ENCODE results near the gene TNFRSF8. TPM values are rescaled to one million over a fixed set of nuclear protein-coding genes. Genes with fewer than 3 reads are reported as not detected.

The TNFRSF8 gene
- total RNA-seq, 1 experiment from 2014 or later, result not detected

GRCh38 chr1:12144236-12144635 lies 81.1 kb downstream of the TNFRSF8 start:
- Histone ChIP-seq H3K9me3 (replicated peaks) (0 out of 2 replicates have a peak, but pooled peaks cover under 1% of the 10 kb centered on the region), H3K36me3 (no peaks in the 10 kb centered on the region), H3K4me3 (no peak overlapping the region), H3K27ac (peak overlapping the region; percentile 19; the same call in 1 of the 2 replicates), H3K27me3 (replicated peaks) (no peaks in the 10 kb centered on the region), H3K4me1 (replicated peaks) (peaks cover 24% of the 10 kb centered on the region)
- no peak for DNase-seq (ENCODE audit: low read depth in 1 of 2, low spot score in 2 of 2)

DNA sequence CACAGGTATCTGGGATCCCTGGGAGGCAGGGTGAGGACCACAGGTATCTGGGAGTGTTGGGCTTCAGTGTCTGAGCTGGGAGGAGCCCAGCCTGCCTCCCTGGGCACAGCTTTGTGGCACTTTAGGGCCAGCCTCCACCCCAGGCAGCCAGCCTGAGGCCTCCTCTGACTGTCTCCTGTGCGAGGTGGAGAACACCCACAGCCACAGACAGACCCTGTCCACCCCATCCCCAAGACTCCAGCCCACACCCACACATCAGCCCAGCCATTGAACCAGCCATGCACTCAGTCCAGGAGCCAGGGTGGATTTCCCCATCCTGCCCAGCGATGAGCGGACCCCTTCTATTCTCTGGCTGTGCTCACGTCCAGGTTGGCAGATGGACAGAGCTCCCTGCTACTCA lies 81.9 kb downstream of the TNFRSF8 start:
- 0 out of 2 replicates have a peak, but pooled peaks cover 6% of the 10 kb centered on the region for H3K9me3 ChIP-seq (replicated peaks)
- H3K27ac ChIP-seq, result no peak overlapping the region
- DNase-seq (ENCODE audit: low read depth in 1 of 2, low spot score in 2 of 2), result no peak
- H3K4me3 ChIP-seq, result no peak overlapping the region
- H3K4me1 ChIP-seq (replicated peaks), result peaks cover 24% of the 10 kb centered on the region
- H3K27me3 ChIP-seq (replicated peaks), result no peaks in the 10 kb centered on the region
- H3K36me3 ChIP-seq, result no peaks in the 10 kb centered on the region

- no peak for DNase-seq (ENCODE audit: low read depth in 1 of 2, low spot score in 2 of 2)
- Histone ChIP-seq H3K4me1 (replicated peaks) (peaks cover 24% of the 10 kb centered on the region), H3K36me3 (no peaks in the 10 kb centered on the region), H3K27me3 (replicated peaks) (no peaks in the 10 kb centered on the region), H3K9me3 (replicated peaks) (0 out of 2 replicates have a peak, but pooled peaks cover 6% of the 10 kb centered on the region), H3K27ac (no peak overlapping the region), H3K4me3 (no peak overlapping the region)
Observed at GRCh38 chr1:12145616-12146342, 82.7 kb downstream of the TNFRSF8 start.

DNA sequence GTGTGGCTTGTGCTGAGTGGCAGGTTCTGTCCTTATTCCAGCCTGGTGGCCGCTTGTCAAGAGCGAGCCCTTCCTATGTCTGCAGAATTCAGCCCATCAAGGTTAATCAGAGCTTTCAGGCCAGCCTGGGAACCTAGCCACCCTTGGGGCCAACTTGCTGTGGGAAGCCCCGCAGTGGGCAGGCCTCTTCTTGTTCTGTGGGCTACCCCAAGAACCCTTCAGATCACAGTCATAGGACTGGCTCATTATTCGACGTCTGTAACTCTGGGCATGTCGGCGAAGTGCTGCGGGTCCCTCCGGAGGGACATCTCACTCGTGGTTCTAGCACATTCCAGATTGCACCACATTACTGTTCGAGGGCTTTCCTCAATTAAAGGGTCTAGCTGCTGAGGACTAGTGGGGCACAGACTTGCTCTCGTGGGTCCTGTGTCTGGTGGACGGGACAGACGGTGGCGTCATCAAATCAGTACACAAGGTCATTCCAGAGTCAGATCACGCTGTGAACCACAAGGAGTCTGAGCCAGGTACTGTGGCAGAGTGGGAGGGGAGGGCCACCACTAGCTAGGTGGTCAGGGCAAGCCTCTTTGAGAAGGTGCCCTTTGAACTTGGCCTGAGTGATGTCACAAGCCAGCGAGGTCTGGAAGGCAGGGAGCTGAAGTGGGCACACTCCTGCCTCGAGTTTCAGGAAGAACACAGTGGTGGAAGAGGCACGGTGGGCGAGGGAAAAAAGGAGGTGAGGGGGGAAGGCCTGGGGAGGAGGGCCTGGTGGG lies 83.4 kb downstream of the TNFRSF8 start:
- no peak for DNase-seq (ENCODE audit: low read depth in 1 of 2, low spot score in 2 of 2)
- H3K27ac ChIP-seq, result no peak overlapping the region

DNA sequence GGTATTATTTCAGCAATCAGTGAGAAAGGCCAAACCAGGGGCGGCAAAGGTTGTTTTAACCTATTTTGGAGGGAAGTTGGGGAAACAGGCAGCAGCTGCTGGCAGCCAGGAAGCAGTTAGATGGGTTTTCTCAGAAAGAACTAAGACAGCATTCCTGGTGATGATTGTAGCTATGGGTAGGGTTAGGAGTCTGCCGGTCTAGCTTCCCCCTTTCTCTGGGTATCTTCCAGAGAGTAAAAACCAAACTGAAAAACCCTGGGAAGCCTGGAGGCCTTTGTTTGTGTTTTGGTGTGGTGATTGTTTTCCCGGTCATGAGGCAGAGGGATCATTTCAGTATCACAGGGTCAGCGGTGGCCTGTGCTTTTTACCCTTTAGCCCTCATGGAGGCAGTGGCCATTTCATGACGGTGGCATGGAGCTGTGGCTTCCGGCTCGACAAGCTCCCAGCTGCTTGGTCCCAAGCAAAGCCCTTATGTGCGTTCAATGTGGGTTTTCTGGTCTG lies 84.1 kb downstream of the TNFRSF8 start:
- no peaks in the 10 kb centered on the region for H3K27me3 ChIP-seq (replicated peaks)
- peaks cover 24% of the 10 kb centered on the region for H3K4me1 ChIP-seq (replicated peaks)
- H3K9me3 ChIP-seq (replicated peaks), result 0 out of 2 replicates have a peak, but pooled peaks cover 6% of the 10 kb centered on the region
- no peaks in the 10 kb centered on the region for H3K36me3 ChIP-seq
- H3K4me3 ChIP-seq, result no peak overlapping the region
- H3K27ac ChIP-seq, result no peak overlapping the region
- no peak for DNase-seq (ENCODE audit: low read depth in 1 of 2, low spot score in 2 of 2)

More for the DNA sequence above, 83.4 kb downstream of the TNFRSF8 start:
- no peak overlapping the region for H3K4me3 ChIP-seq
- H3K27me3 ChIP-seq (replicated peaks), result no peaks in the 10 kb centered on the region
- 0 out of 2 replicates have a peak, but pooled peaks cover 6% of the 10 kb centered on the region for H3K9me3 ChIP-seq (replicated peaks)
- peaks cover 24% of the 10 kb centered on the region for H3K4me1 ChIP-seq (replicated peaks)
- no peaks in the 10 kb centered on the region for H3K36me3 ChIP-seq

DNA sequence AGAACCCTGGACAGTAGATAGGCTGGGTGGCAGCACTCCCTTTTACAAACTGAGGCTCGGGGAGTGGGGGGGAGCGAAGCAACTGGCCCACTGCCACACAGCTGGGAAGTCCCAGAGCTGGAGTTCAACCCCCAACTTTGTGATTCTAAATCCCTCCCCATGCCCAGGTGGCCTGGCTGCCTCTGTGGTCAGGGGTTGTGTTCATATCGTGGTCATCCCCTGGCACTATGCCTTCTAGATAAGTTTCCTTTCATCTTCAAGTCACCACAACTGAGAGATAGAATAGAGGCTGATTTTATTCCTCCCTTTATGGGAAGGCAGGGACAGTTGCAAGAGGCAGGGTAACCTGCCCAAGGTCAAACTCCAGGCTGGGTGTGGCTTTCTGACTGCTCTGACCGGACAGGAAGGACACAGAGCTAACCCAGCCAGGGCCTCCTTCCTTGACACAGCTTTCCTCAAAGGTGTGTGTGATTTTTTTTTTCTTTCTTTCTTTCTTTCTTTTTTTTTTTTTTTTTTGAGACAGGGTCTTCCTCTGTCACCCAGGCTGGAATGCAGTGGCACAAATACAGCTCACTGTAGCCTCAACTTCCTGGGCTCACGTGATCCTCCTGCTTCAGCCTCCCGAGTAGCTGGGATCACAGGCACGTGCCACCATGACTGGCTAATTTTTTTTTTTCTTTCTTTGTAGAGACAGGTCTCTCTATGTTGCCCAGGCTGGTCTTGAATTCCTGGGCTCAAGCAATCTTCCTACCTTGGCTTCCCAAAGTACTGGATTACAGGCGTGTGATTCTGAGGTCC lies 85.3 kb downstream of the TNFRSF8 start:
- Histone ChIP-seq H3K27me3 (replicated peaks) (no peaks in the 10 kb centered on the region), H3K4me1 (replicated peaks) (peaks cover 24% of the 10 kb centered on the region), H3K36me3 (no peaks in the 10 kb centered on the region), H3K9me3 (replicated peaks) (0 out of 2 replicates have a peak, but pooled peaks cover 6% of the 10 kb centered on the region), H3K4me3 (no peak overlapping the region), H3K27ac (no peak overlapping the region)
- no peak for DNase-seq (ENCODE audit: low read depth in 1 of 2, low spot score in 2 of 2)

DNA sequence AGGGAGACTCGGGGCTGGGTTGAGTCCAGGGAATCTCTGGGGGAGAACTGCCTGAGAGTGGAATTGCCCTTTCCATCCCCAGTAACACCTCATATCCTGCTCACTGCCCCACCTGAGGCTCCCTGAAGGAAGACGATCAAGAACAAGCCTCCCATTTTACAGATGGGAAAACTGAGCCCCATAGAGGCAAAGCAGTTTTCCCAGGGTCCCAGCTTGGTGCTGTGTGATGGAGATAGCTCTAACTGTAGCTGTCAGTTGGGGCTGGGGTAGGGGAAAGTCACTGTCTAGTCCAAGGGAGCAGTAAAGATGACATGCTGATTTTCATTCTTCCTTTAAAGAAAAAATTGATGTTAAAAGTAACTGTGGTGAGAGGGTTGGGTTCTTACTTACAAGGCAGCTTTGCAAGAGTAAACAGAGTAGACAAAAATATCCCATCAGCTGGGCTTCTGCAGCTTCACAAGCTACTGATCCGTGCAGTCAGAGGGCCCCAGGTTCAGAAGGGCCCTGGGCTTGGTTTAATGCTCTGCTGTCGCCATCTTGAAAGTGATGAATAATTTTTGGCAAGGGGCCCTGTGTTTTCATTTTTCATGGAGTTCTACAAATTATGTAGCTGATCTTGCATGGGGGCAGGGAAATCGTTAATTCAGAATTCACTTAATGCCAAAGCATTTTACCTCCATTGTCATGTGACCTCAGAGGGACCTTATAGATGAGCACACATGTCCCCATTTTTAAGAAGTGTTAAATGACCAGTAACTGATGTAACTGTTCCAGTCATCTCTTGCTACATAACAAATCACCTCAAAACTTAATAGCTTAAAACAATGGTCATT lies 86.1 kb downstream of the TNFRSF8 start:
- no peak overlapping the region for H3K27ac ChIP-seq

GRCh38 chr1:12149791-12150175 lies 86.7 kb downstream of the TNFRSF8 start:
- Histone ChIP-seq H3K27me3 (replicated peaks) (no peaks in the 10 kb centered on the region), H3K4me3 (no peak overlapping the region), H3K36me3 (no peaks in the 10 kb centered on the region)

More for the DNA sequence above, 86.1 kb downstream of the TNFRSF8 start:
- H3K4me1 ChIP-seq (replicated peaks), result peaks cover 23% of the 10 kb centered on the region
- no peaks in the 10 kb centered on the region for H3K36me3 ChIP-seq
- H3K9me3 ChIP-seq (replicated peaks), result 0 out of 2 replicates have a peak, but pooled peaks cover 6% of the 10 kb centered on the region
- H3K27me3 ChIP-seq (replicated peaks), result no peaks in the 10 kb centered on the region
- H3K4me3 ChIP-seq, result no peak overlapping the region
- no peak for DNase-seq (ENCODE audit: low read depth in 1 of 2, low spot score in 2 of 2)

GRCh38 chr1:12150456-12151200 lies 87.5 kb downstream of the TNFRSF8 start:
- Histone ChIP-seq H3K27me3 (replicated peaks) (no peaks in the 10 kb centered on the region), H3K4me3 (no peak overlapping the region), H3K36me3 (no peaks in the 10 kb centered on the region)

More at GRCh38 chr1:12149791-12150175, 86.7 kb downstream of the TNFRSF8 start:
- 0 out of 2 replicates have a peak, but pooled peaks cover 6% of the 10 kb centered on the region for H3K9me3 ChIP-seq (replicated peaks)
- H3K4me1 ChIP-seq (replicated peaks), result peaks cover 21% of the 10 kb centered on the region
- H3K27ac ChIP-seq, result no peak overlapping the region
- no peak for DNase-seq (ENCODE audit: low read depth in 1 of 2, low spot score in 2 of 2)

DNA sequence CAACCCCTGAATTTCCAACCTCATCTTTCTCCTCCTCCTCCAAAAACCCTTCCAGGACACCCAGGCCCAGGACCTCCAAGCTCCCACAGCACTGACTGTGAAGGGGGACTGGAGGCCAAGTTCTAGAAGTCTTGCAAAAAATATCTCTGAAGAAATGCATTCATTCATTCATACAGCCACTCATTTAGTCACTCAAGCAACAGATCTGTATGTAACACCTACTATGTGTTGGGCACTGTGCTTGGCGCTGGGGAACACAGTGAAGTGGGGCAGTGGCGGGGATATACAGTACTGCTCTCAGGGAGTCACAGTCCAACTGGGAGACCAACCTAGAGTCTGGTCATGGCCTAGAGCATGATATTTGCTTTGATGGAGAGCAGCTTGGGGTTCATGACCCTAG lies 88.4 kb downstream of the TNFRSF8 start:
- peaks cover 21% of the 10 kb centered on the region for H3K4me1 ChIP-seq (replicated peaks)
- H3K9me3 ChIP-seq (replicated peaks), result 0 out of 2 replicates have a peak, but pooled peaks cover 6% of the 10 kb centered on the region
- DNase-seq (ENCODE audit: low read depth in 1 of 2, low spot score in 2 of 2), result no peak
- no peak overlapping the region for H3K4me3 ChIP-seq
- H3K36me3 ChIP-seq, result no peaks in the 10 kb centered on the region
- no peak overlapping the region for H3K27ac ChIP-seq
- no peaks in the 10 kb centered on the region for H3K27me3 ChIP-seq (replicated peaks)

More at GRCh38 chr1:12150456-12151200, 87.5 kb downstream of the TNFRSF8 start:
- Histone ChIP-seq H3K4me1 (replicated peaks) (peaks cover 21% of the 10 kb centered on the region), H3K27ac (no peak overlapping the region), H3K9me3 (replicated peaks) (0 out of 2 replicates have a peak, but pooled peaks cover 6% of the 10 kb centered on the region)
- no peak for DNase-seq (ENCODE audit: low read depth in 1 of 2, low spot score in 2 of 2)

DNA sequence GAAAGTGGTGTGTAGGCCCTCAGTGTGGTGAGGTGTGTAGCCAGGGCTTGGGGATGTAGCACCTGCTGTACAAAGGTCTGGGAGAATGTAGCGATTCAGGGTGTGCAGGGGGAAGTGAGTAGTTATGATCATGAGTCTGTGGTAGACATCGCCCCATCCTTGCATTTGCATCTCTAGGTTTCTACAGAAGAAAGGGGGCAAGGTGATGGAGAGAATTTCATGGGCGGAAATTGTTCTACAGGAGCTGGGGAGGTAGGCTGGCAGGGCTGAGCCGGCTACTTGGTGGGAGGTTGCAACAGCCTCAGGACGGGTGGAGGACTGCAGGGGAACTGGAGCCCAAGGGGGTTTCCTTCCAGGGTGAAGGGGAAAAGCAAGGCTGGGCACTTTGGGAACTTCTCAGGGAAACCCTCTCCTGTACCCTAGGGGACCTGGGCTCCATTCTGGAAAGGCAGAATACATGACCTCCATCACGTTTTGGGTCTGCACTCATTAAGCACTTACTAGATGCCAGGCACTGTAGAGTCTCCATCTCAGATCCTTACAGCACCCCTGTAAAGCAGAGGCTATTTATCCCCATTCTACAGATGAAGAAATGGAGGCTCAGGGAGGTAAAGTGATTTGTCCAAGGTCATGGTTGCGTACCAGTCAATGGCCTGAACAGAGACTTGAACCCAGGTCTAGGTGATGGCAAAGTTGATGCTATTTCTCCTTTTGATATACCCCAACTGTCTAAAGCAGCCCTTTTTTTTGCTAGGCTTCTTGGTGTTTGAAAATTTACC lies 89.2 kb downstream of the TNFRSF8 start:
- Histone ChIP-seq H3K4me3 (no peak overlapping the region), H3K27ac (no peak overlapping the region), H3K27me3 (replicated peaks) (no peaks in the 10 kb centered on the region), H3K4me1 (replicated peaks) (peaks cover 14% of the 10 kb centered on the region), H3K9me3 (replicated peaks) (0 out of 2 replicates have a peak, but pooled peaks cover 6% of the 10 kb centered on the region), H3K36me3 (no peaks in the 10 kb centered on the region)
- no peak for DNase-seq (ENCODE audit: low read depth in 1 of 2, low spot score in 2 of 2)
